ENCODE results near the gene C21orf91. TPM values are rescaled to one million over a fixed set of nuclear protein-coding genes. Genes with fewer than 3 reads are reported as not detected.
A peak's percentile ranks its signal among the peaks of the same experiment; 100 is the strongest.

C21orf91 gene
- total and polyA plus RNA-seq, 3 experiments from 2014 or later, result 39.6 to 54.1 (median 42.8) TPM

DNA sequence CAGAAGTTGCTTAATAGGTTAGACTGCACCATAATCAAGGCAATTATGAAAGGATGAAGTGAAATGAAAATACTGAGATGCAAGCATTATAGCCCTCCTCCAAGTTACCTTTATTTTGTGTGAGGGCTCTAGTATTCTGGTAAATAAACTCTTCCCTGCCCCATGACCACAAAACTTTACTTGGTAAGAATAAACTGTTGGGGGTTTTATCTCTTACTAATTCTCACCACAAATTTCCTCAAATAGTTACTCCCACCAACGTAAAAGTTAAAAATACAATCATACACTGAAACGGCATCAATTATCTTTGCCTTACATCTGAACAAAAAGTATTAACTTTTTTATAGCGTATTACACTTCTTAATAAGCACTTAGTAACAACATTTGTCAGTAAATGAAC, 29.5 kb downstream of the C21orf91 start:
- Mint-ChIP-seq H3K27me3 (no peaks in the 10 kb centered on the region), H3K4me3 (peak overlapping the region; percentile 10 to 68 (median 64)), H3K27ac (peak overlapping the region; percentile 72 to 95 (median 90)), H3K9me3 (no peaks in the 10 kb centered on the region), H3K36me3 (peaks cover 13 to 48% (median 15%) of the 10 kb centered on the region in 3 donors), H3K4me1 (peaks cover 84 to 100% (median 97%) of the 10 kb centered on the region in 3 donors)
- ChIA-PET CTCF (no interaction called here), POLR2A (interaction anchor here (1.2 to 2.7 kb wide), 2 partner anchors 14 to 29 kb away, joined by 3 to 12 read pairs; partner anchors contain the start of gene C21orf91)
- peaks cover 65% of the 10 kb centered on the region for H3K4me1 ChIP-seq (ENCODE audit: insufficient read depth, low read length)
- DNase-seq, result no peak
- no peaks in the 10 kb centered on the region for H3K36me3 ChIP-seq (ENCODE audit: insufficient read depth, low read length)
- no peaks in the 10 kb centered on the region for H3K9me3 ChIP-seq (ENCODE audit: low read length)
- H3K27ac ChIP-seq (ENCODE audit: low read depth, low read length), result peak overlapping the region; percentile 22
- no peak overlapping the region for H3K4me3 ChIP-seq (ENCODE audit: low read length)
- no peaks in the 10 kb centered on the region for H3K27me3 ChIP-seq (ENCODE audit: insufficient read depth, low read length, poor library complexity, severe bottlenecking)

DNA sequence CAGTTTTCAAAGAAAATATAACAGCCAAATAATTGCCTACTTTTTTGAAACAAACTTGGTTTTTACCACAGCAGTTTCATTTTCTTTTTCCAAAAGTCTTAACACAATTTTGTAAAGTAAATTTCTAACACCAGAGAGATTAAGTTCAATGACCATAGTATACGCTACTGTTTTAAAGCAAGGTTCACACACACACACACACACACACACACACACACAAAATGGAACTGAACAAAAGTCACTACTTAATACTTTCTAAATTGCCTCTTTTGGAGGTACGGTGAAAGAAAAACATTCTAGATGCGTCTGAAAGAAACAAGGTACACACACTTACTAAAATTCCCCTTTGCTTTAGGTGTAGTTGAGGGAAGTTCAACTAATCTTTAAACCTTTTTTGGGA, 30.1 kb downstream of the C21orf91 start:
- no peaks in the 10 kb centered on the region for H3K27me3 Mint-ChIP-seq
- no peak overlapping the region for H3K4me3 ChIP-seq (ENCODE audit: low read length)
- H3K27ac Mint-ChIP-seq, result peak overlapping the region; percentile 79 to 96 (median 91)
- peaks cover 13 to 47% (median 15%) of the 10 kb centered on the region in 3 donors for H3K36me3 Mint-ChIP-seq
- H3K36me3 ChIP-seq (ENCODE audit: insufficient read depth, low read length), result no peaks in the 10 kb centered on the region
- H3K4me1 ChIP-seq (ENCODE audit: insufficient read depth, low read length), result peaks cover 65% of the 10 kb centered on the region
- ChIA-PET POLR2A (no interaction called here), CTCF (interaction anchor here (2.4 kb wide), 1 partner anchor 14 kb away, joined by 9 read pairs; no protein-coding TSS in a partner anchor)
- no peaks in the 10 kb centered on the region for H3K9me3 Mint-ChIP-seq
- H3K9me3 ChIP-seq (ENCODE audit: low read length), result no peaks in the 10 kb centered on the region
- peak overlapping the region; percentile 43 to 78 (median 65) for H3K4me3 Mint-ChIP-seq
- no peaks in the 10 kb centered on the region for H3K27me3 ChIP-seq (ENCODE audit: insufficient read depth, low read length, poor library complexity, severe bottlenecking)
- peaks cover 87 to 100% (median 97%) of the 10 kb centered on the region in 3 donors for H3K4me1 Mint-ChIP-seq
- no peak for DNase-seq
- peak overlapping the region; percentile 22 for H3K27ac ChIP-seq (ENCODE audit: low read depth, low read length)

DNA sequence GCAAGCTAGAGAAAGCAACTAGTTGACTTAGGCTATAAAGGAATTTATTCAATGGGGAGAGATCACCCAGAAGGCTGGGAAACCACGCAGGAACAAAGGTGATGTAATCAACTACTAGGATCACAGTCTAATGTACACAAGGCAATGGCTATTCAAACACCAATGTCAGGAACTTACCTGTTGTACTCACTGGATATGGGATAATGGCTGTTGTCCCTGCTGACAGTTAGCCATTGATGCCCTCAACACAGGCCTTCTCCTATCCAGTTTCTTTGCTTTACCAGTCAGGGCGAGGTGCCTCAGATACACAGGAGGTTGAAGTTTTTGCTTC, 32.3 kb downstream of the C21orf91 start:
- peak overlapping the region; percentile 23 to 76 (median 55) for H3K4me3 Mint-ChIP-seq

DNA sequence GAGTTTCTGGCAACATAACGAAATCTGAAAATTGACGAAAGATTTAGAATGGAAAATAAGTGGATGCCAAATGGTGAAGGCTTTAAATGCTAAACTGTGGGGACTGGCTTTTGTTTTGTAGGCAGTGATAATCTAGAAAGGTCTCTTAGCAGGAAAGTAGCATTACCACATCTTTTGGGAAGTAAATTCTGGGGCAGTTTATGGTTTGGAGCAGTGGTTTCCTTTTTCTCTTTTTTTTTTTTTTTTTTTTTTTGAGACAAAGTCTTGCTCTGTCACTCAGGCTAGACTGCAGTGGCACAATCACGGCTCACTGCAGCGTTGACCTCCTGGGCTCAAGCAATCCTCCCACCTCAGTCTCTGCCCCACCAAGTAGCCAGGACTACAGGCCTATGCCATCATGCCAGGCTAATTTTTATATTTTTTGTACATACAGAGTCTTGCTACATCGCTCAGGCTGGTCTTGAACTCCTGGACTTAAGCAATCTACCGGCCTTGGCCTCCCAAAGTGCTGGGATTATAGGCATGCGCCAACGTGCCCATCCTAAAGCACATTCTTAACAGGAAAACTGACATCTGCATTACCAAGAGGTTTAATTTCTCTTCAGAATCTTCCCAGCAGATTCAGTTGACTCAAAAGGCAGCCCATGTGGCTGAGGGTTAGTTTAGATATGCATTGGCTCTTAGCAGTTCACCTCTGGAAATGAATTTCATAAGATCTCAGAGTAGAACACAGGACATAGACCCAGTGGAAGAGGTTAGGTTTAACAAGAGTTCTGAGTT, 32.9 kb downstream of the C21orf91 start:
- no peaks in the 10 kb centered on the region for H3K36me3 ChIP-seq (ENCODE audit: insufficient read depth, low read length)
- no peaks in the 10 kb centered on the region for H3K9me3 ChIP-seq (ENCODE audit: low read length)

More for the DNA sequence above, 32.3 kb downstream of the C21orf91 start:
- Mint-ChIP-seq H3K27me3 (no peaks in the 10 kb centered on the region), H3K27ac (peak overlapping the region; percentile 79 to 96 (median 91)), H3K36me3 (peaks cover 15 to 29% (median 16%) of the 10 kb centered on the region in 3 donors), H3K4me1 (peaks cover 96 to 100% (median 100%) of the 10 kb centered on the region in 3 donors), H3K9me3 (no peaks in the 10 kb centered on the region)
- Histone ChIP-seq H3K27me3 (ENCODE audit: insufficient read depth, low read length, poor library complexity, severe bottlenecking) (no peaks in the 10 kb centered on the region), H3K36me3 (ENCODE audit: insufficient read depth, low read length) (no peaks in the 10 kb centered on the region), H3K4me1 (ENCODE audit: insufficient read depth, low read length) (peaks cover 77% of the 10 kb centered on the region), H3K4me3 (ENCODE audit: low read length) (no peak overlapping the region), H3K9me3 (ENCODE audit: low read length) (no peaks in the 10 kb centered on the region), H3K27ac (ENCODE audit: low read depth, low read length) (no peak overlapping the region)
- CTCF ChIA-PET, result interaction anchor here (1.5 to 2.4 kb wide), 2 partner anchors 11 to 29 kb away, joined by 5 to 9 read pairs; no protein-coding TSS in a partner anchor
- POLR2A ChIA-PET, result no interaction called here
- no peak for DNase-seq

DNA sequence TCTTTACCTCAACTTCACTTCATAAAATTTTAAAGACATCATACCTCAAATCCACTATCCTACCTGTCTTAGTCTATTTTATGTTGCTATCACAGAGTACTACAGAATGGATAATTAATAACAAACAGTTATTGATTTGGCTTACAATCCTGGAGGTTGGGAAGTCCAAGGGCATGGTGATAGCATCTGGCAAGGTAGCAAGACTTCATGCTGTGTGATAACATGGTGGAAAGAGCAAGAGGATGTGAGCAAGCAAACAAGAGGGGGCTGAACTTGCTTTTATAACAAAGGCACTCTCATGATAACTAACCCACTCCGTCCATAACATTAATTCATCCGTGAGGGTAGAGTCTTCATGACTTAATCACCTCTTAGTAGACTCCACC, 33.8 kb downstream of the C21orf91 start:
- Mint-ChIP-seq H3K4me1 (peaks cover 98 to 100% (median 100%) of the 10 kb centered on the region in 3 donors), H3K4me3 (peak overlapping the region; percentile 24 to 88 (median 86)), H3K27me3 (no peaks in the 10 kb centered on the region), H3K9me3 (no peaks in the 10 kb centered on the region), H3K36me3 (peaks cover 13 to 22% (median 15%) of the 10 kb centered on the region in 3 donors), H3K27ac (peak overlapping the region; percentile 5 to 96 (median 90))
- DNase-seq, result no peak
- H3K9me3 ChIP-seq (ENCODE audit: low read length), result no peaks in the 10 kb centered on the region
- H3K4me1 ChIP-seq (ENCODE audit: insufficient read depth, low read length), result peaks cover 91% of the 10 kb centered on the region
- no peaks in the 10 kb centered on the region for H3K36me3 ChIP-seq (ENCODE audit: insufficient read depth, low read length)
- H3K27me3 ChIP-seq (ENCODE audit: insufficient read depth, low read length, poor library complexity, severe bottlenecking), result no peaks in the 10 kb centered on the region
- CTCF ChIA-PET, result no interaction called here
- H3K27ac ChIP-seq (ENCODE audit: low read depth, low read length), result no peak overlapping the region
- POLR2A ChIA-PET, result no interaction called here
- peak overlapping the region; percentile 2 for H3K4me3 ChIP-seq (ENCODE audit: low read length)

More for the DNA sequence above, 32.9 kb downstream of the C21orf91 start:
- Mint-ChIP-seq H3K27me3 (no peaks in the 10 kb centered on the region), H3K27ac (peak overlapping the region; percentile 79 to 96 (median 92)), H3K9me3 (no peaks in the 10 kb centered on the region), H3K4me3 (peak overlapping the region; percentile 23 to 76 (median 55)), H3K4me1 (peaks cover 96 to 100% (median 100%) of the 10 kb centered on the region in 3 donors), H3K36me3 (peaks cover 15 to 23% (median 15%) of the 10 kb centered on the region in 3 donors)
- Histone ChIP-seq H3K4me1 (ENCODE audit: insufficient read depth, low read length) (peaks cover 83% of the 10 kb centered on the region), H3K27me3 (ENCODE audit: insufficient read depth, low read length, poor library complexity, severe bottlenecking) (no peaks in the 10 kb centered on the region), H3K4me3 (ENCODE audit: low read length) (peak overlapping the region; percentile 2), H3K27ac (ENCODE audit: low read depth, low read length) (no peak overlapping the region)
- no peak for DNase-seq
- ChIA-PET POLR2A (no interaction called here), CTCF (no interaction called here)

DNA sequence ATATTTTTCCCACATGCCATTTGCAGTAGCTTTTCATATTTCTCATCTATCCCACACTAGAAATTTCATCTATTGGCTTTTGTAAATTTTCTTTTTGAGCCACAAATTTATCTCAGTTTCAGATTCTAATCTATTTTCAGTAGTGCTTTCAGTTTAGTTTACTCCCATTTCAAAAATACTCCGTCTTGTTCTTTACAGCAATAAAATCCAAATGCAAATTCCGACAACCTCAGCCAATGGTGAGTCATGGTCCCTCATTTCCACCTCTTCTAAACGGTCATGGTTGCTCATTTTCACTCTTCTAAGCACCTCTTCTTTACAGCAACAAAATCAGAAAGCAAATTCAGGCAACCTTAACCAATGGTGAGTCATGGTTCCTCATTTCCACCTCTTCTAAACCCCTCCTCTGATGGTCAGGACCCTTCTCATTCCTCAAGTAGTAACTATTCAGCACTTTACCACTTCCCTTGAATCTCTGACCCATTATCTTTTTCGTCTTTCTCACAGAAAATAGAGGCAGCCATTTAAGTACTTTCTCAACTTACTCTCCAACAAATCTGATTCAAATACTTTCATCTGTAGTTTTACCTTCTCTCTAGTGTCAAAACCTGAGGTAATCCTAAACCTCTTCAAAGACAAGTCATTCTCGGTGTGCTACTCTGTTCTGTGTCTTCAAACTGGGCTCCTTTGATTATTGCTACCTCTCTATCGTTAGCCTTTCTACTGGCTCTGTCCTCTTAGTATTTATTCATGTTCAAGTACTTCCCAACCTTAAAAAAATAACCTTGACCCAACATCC, 34.4 kb downstream of the C21orf91 start:
- Mint-ChIP-seq H3K4me1 (peaks cover 98 to 100% (median 100%) of the 10 kb centered on the region in 3 donors), H3K36me3 (peaks cover 13 to 22% (median 15%) of the 10 kb centered on the region in 3 donors), H3K4me3 (peak overlapping the region; percentile 59 to 88 (median 86)), H3K27ac (peak overlapping the region; percentile 79 to 96 (median 91)), H3K27me3 (no peaks in the 10 kb centered on the region), H3K9me3 (no peaks in the 10 kb centered on the region)
- Histone ChIP-seq H3K4me3 (ENCODE audit: low read length) (no peak overlapping the region), H3K36me3 (ENCODE audit: insufficient read depth, low read length) (no peaks in the 10 kb centered on the region), H3K4me1 (ENCODE audit: insufficient read depth, low read length) (peaks cover 91% of the 10 kb centered on the region), H3K27ac (ENCODE audit: low read depth, low read length) (peak overlapping the region; percentile 46), H3K9me3 (ENCODE audit: low read length) (no peaks in the 10 kb centered on the region), H3K27me3 (ENCODE audit: insufficient read depth, low read length, poor library complexity, severe bottlenecking) (no peaks in the 10 kb centered on the region)
- ChIA-PET CTCF (interaction anchor here (0.8 to 2.8 kb wide), 5 partner anchors 9 to 35 kb away, joined by 3 to 11 read pairs (median 8); partner anchors contain the start of gene C21orf91), POLR2A (interaction anchor here (0.6 to 5.8 kb wide), 3 partner anchors 13 to 101 kb away, joined by 3 to 53 read pairs (median 6); partner anchors contain the start of gene C21orf91)
- DNase-seq, result no peak

DNA sequence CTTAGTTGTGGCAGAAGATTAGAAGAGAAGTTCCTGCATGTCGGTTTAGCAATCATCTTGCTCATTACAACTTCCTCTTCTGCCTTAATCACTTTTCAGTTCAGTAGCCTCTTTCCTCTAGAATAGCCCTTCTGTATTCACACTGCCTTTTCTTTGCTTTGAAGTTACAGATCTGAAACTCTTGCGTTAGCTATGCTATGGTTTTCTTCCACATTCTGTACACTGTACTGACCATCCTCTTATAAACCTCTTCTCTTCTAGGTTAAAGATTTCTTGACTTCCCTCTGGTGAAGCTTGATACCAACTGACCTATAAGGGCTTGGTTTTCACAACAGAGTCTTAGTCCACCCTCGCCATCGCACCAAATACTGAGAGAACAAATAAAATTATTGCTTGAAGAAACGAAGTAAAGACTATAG, 35.0 kb downstream of the C21orf91 start:
- Mint-ChIP-seq H3K4me3 (peak overlapping the region; percentile 59 to 88 (median 86)), H3K9me3 (no peaks in the 10 kb centered on the region), H3K27me3 (no peaks in the 10 kb centered on the region), H3K4me1 (peaks cover 97 to 100% (median 100%) of the 10 kb centered on the region in 3 donors), H3K36me3 (peaks cover 13 to 22% (median 15%) of the 10 kb centered on the region in 3 donors), H3K27ac (peak overlapping the region; percentile 79 to 96 (median 91))
- ChIA-PET POLR2A (interaction anchor here (0.6 to 5.8 kb wide), 7 partner anchors 9 to 101 kb away, joined by 3 to 53 read pairs (median 4); partner anchors contain the start of gene C21orf91), CTCF (interaction anchor here (0.8 to 2.8 kb wide), 8 partner anchors 9 to 94 kb away, joined by 3 to 11 read pairs (median 4); partner anchors contain the start of gene C21orf91)
- no peak for DNase-seq
- no peaks in the 10 kb centered on the region for H3K36me3 ChIP-seq (ENCODE audit: insufficient read depth, low read length)
- H3K9me3 ChIP-seq (ENCODE audit: low read length), result no peaks in the 10 kb centered on the region
- H3K4me1 ChIP-seq (ENCODE audit: insufficient read depth, low read length), result peaks cover 94% of the 10 kb centered on the region
- peak overlapping the region; percentile 37 for H3K4me3 ChIP-seq (ENCODE audit: low read length)
- H3K27me3 ChIP-seq (ENCODE audit: insufficient read depth, low read length, poor library complexity, severe bottlenecking), result no peaks in the 10 kb centered on the region
- peak overlapping the region; percentile 46 for H3K27ac ChIP-seq (ENCODE audit: low read depth, low read length)

Measured in CD8-positive, alpha-beta memory T cell (primary cell).